Measurements from ENCODE around the gene PRR33. TPM values are rescaled to one million over a fixed set of nuclear protein-coding genes. Genes with fewer than 3 reads are reported as not detected.

Gene PRR33
- total RNA-seq, 2 experiments from 2014 or later, result 0.16 to 0.20 TPM

GRCh38 chr11:1847926-1848639, 43.6 kb downstream of the PRR33 start:
- ATAC-seq (no peak), DNase-seq (no peak)
- ChIA-PET CTCF (interaction anchor here (0.7 to 5.5 kb wide), 5 partner anchors 16 to 155 kb away, joined by 3 to 26 read pairs (median 10); no protein-coding TSS in a partner anchor), POLR2A (interaction anchor here (0.8 to 1.4 kb wide), 3 partner anchors 10 to 42 kb away, joined by 3 to 5 read pairs (median 3); no protein-coding TSS in a partner anchor)
- no peak overlapping the region for H3K4me3 Mint-ChIP-seq
- TF ChIP-seq CTCF (IDR thresholded peaks at IDR 0.05), result no peak
- peaks cover 78% of the 10 kb centered on the region for H3K4me1 Mint-ChIP-seq (ENCODE audit: low read depth)
- H3K27me3 Mint-ChIP-seq, result no peaks in the 10 kb centered on the region
- no peaks in the 10 kb centered on the region for H3K9me3 Mint-ChIP-seq
- peak overlapping the region; percentile 32 for H3K27ac Mint-ChIP-seq
- intact Hi-C loops (cut with micrococcal nuclease), result no loop called here
- H3K36me3 Mint-ChIP-seq (ENCODE audit: low read depth), result peaks cover 3% of the 10 kb centered on the region

- no peaks in the 10 kb centered on the region for H3K9me3 Mint-ChIP-seq
- no peaks in the 10 kb centered on the region for H3K36me3 Mint-ChIP-seq (ENCODE audit: low read depth)
- ATAC-seq (no peak), DNase-seq (no peak)
- CTCF ChIA-PET, result interaction anchor here (0.7 to 5.5 kb wide), 8 partner anchors 14 to 305 kb away, joined by 3 to 26 read pairs (median 6); no protein-coding TSS in a partner anchor
- no peaks in the 10 kb centered on the region for H3K27me3 Mint-ChIP-seq
- POLR2A ChIA-PET, result interaction anchor here (0.7 to 1.4 kb wide), 5 partner anchors 10 to 101 kb away, joined by 3 to 5 read pairs (median 3); partner anchors contain the start of gene MRPL23
- H3K4me3 Mint-ChIP-seq, result no peak overlapping the region
- peaks cover 71% of the 10 kb centered on the region for H3K4me1 Mint-ChIP-seq (ENCODE audit: low read depth)
- no peak overlapping the region for H3K27ac Mint-ChIP-seq
- TF ChIP-seq CTCF (IDR thresholded peaks at IDR 0.05), result no peak
- intact Hi-C loops (cut with micrococcal nuclease), result no loop called here
Measured at GRCh38 chr11:1847006-1847735, 44.5 kb downstream of the PRR33 start.

GRCh38 chr11:1846453-1846932, 45.2 kb downstream of the PRR33 start:
- intact Hi-C loops (cut with micrococcal nuclease), result no loop called here

More at GRCh38 chr11:1846453-1846932, 45.2 kb downstream of the PRR33 start:
- POLR2A ChIA-PET, result interaction anchor here (0.8 to 1.3 kb wide), 3 partner anchors 10 to 102 kb away, joined by 3 to 4 read pairs (median 3); partner anchors contain the start of gene MRPL23
- no peaks in the 10 kb centered on the region for H3K27me3 Mint-ChIP-seq
- DNase-seq (no peak), ATAC-seq (no peak)
- no peaks in the 10 kb centered on the region for H3K9me3 Mint-ChIP-seq
- H3K4me1 Mint-ChIP-seq (ENCODE audit: low read depth), result peaks cover 67% of the 10 kb centered on the region
- H3K27ac Mint-ChIP-seq, result peak overlapping the region; percentile 59
- CTCF ChIA-PET, result interaction anchor here (1.0 to 5.5 kb wide), 5 partner anchors 13 to 194 kb away, joined by 3 to 26 read pairs (median 7); no protein-coding TSS in a partner anchor
- TF ChIP-seq CTCF (IDR thresholded peaks at IDR 0.05), result no peak
- no peak overlapping the region for H3K4me3 Mint-ChIP-seq
- no peaks in the 10 kb centered on the region for H3K36me3 Mint-ChIP-seq (ENCODE audit: low read depth)

Data from activated CD8-positive, alpha-beta T cell treated with anti-CD3 and anti-CD28 coated beads for 36 hours (primary cell).